Fibroblast of skin of right biceps (primary cell): ENCODE measurements around the gene STIP1.

Experiments
- DNase-seq: peaks from one replicate; pipeline ENCODE4 v3.0.0-alpha.2; 2013

STIP1 gene

DNA sequence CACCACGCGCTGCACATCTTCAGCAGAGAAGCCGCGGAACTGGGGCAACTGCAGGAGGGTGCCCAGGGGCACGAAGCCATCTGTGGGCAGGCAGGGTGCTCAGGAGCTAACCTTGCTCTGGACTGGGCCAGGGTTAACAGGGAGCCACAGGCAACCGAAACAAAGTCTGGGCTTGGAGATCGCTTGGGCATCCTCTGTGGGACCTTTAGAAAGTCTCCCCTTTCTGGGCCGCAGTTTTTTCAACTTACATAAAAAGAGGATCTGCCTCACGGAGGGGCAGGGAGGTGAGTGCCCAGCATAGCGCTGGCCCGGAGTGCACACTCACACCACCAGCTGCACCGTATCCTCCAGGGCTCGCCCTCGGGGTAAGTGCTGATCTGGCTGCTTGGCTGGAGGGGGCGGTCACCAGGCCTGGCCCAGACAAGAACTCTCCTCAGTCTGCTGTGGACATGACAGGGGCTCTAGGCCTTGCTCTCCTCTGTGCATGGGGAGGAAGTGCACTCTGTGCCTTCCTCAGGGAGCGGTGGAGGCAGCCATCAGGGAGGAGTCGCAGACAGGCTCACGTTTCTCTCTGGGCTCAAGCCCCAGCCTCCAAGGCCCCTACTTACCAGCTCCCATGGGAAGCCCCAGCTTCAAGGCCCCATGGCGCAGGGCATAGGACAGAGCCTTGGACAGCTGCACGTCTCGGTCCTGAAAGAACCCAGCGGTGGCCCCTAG lies 39.1 kb downstream of the STIP1 start:
- no peak for DNase-seq

DNA sequence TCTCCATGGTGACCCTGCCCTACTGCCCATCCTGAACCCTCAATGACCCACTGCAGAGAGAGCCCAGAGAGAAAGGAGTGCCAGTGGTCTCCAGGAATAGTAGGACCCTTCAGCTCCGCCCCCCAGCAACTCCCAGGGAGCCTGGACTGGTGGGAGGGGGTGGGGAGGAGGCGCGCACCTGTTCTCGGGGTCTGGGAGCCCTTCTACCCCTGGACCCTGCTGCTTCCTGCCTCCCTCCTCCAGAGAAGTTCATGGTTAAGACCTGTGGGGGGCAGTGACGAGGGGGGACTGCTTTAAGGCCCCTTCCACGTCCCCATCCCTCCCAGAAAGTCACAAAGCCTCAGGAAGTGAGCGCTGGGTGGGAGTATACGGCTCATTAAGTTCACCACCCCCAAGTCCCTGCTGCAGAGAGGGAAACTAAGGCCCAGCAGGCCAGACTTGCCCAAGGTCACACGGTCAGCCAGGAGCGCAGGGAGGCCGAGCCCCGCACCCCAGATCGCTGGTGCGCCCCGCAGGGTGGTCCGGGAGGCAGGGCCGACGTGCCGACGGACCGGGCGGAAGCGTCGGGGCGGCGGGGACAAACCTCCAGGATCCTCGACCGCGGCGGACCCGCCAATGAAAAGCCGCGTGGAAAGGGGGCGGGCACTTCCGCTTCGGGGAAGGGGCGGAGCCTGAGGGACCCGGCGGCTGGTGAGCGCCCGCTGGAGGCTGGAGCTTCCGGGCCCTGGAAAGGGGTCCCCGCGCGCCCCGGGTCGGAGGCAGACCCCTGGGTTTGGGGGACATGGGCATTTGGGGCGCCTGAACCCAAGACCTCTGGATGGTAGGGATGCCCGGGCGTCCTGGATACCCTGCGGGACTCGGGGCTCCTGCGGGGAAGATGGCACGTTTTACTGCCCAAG lies 39.9 kb downstream of the STIP1 start, which contains the start of the genes NUDT22 and TRPT1:
Gene NUDT22 (plus strand): TSS at position 667 of the 899 bp plus-strand sequence. CDS start 379 bp downstream, outside the sequence.
Gene TRPT1 (minus strand): TSS at position 579 of the 899 bp plus-strand sequence. CDS start 326 bp downstream, at position 253.
- peak; percentile 83 for DNase-seq

DNA sequence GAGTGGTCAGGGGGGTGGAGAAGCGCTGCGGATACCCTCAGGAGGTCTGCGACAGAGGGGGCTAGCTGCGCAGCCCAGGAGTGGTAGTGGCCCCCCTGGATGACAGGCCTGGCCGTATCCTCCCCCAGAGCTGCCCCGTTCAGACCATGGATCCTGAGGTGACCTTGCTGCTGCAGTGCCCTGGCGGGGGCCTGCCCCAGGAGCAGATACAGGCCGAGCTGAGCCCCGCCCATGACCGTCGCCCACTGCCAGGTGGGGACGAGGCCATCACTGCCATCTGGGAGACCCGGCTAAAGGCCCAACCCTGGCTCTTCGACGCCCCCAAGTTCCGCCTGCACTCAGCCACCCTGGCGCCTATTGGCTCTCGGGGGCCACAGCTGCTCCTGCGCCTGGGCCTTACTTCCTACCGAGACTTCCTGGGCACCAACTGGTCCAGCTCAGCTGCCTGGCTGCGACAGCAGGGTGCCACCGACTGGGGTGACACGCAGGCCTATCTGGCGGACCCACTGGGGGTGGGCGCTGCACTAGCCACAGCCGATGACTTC lies 40.6 kb downstream of the STIP1 start:
- no peak for DNase-seq

DNA sequence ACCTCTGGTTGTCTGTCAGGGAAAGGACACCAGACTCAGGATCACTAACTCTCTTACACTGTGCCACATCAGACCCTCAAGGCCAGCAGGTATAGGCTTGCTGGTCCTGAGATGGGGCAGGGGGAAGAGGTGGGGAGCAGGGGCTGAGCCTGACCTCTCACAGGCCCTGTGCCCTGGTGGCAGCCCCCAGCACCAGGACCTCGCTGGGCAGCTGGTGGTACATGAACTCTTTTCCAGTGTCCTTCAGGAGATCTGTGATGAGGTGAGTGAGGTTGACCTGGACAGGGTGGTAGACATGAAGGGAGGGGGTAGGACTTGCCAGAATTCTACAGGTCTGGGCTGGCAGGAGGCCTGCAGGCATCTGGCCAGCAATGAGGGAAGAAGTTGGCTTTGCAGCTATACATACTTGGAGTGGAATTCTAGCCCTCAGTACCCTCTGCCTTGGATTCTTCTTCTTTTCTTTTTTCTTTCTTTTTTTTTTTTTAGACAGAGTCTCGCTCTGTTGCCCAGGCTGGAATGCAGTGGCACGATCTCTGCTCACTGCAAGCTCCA lies 41.5 kb downstream of the STIP1 start:
- no peak for DNase-seq

DNA sequence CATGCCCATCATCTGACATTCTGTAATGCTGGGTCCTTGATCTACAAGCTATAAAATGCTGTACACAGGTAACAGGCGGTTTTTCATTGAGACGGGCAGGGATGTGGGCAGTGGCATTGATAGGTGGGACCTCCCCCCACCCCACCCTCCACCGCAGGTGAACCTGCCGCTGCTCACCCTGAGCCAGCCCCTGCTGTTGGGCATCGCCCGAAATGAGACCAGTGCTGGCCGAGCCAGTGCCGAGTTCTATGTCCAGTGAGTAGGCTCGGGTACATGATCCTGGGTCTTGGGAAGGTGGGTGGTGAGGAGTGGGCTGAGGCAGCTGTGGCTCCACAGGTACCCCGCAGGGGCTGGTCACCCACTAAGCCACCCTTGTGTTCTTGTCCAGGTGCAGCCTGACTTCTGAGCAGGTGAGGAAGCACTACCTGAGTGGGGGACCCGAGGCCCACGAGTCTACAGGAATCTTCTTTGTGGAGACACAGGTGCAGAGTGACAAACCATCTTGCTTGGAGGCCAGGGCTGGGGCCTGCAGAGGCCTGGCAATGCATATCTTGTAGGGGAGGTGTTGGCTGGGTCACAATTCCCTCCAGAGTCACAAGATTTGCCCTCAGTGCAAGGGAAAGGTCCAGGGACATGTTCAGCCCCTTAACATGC lies 43.2 kb downstream of the STIP1 start:
- no peak for DNase-seq

DNA sequence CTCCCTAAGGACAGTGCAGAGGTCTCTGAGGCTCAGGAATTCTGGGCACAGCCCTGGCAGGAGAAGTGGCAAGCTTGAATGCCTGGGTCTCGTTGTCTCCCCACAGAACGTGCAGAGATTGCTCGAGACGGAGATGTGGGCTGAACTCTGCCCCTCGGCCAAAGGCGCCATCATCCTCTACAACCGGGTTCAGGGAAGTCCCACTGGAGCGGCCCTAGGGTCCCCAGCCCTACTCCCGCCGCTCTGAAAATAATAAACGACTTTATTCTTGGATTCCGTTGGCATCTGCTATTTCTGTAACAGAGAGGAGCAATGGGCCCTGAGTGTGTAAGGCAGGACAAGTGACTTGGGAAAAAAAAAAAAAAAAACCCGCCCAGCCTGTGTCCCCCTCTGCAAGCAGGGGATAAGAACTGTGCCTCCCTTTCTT lies 43.8 kb downstream of the STIP1 start:
- no peak for DNase-seq

DNA sequence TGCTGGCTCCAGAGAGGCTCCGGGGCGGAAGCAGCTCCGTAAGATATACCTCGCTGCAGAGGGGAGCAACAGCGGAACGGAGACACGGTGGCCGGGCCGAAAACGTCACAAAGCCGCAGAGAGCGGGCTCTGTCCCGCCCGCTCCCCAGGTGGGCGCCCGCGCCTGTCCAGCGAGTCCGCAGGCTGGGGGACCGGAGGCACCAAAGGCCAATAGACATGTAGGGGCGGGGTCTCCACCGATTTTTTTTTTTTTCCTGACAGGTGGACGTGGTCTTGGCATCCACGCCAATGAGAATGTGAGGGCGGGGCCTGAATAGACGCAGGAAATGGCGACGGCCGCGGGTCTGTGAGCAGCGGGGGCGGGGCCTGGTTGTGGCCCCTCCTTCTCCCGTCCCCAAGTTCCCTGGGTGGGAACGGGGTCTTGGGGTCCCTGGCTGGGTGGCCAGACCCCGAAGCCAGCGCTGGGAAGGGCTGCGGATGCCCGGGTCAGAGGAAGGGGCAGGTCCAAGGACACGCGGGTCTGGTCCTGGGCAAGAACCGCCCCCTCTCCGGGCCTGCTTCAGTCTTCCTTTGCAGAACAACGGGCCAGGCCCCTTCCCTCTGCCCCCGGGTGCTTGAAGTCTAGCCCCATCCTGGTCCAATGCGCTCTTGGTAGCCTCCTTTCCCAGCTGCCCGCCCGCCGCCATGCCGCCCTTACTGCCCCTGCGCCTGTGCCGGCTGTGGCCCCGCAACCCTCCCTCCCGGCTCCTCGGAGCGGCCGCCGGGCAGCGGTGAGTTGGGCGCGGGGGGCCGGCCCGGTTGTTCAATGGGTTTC lies 44.4 kb downstream of the STIP1 start, which contains the start of gene DNAJC4:
Gene DNAJC4 (plus strand): TSS at position 378 of the 814 bp plus-strand sequence. CDS start 307 bp downstream, at position 685.
- DNase-seq: peak; percentile 87

DNA sequence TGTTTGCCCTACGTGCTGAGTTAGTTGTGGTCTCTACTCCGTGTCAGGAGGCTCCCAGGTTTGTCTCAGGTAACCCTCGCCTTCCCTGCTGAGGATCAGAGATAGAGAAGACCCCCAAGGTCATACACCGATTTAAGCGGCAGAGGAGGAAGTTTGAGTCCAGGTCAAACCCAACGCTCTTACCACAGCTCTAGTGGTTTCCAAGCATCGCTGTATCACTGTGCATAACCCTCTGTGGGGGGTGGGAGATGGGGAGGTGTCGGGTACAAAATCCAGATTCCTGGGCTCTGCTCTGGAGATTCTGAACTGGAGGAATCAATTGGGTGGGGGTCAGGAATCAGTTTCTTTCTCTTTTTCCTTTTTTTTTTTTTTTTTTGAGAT lies 45.0 kb downstream of the STIP1 start:
- no peak for DNase-seq

DNA sequence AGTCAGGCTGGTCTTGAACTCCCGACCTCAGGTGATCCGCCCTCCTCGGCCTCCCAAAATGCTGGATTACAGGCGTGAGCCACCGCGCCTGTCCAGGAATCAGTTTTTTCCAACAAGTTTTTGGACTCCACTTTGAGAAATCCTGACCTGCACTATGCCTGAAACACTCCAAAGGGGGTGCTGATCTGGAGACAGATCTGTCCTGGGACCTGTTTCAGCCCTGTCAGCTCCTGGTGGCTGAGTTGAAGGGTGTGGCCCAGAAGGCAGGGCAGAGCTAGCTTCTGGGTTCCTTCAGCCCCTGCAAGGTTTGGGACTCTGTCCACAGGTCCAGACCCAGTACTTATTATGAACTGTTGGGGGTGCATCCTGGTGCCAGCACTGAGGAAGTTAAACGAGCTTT lies 45.6 kb downstream of the STIP1 start:
- no peak for DNase-seq

DNA sequence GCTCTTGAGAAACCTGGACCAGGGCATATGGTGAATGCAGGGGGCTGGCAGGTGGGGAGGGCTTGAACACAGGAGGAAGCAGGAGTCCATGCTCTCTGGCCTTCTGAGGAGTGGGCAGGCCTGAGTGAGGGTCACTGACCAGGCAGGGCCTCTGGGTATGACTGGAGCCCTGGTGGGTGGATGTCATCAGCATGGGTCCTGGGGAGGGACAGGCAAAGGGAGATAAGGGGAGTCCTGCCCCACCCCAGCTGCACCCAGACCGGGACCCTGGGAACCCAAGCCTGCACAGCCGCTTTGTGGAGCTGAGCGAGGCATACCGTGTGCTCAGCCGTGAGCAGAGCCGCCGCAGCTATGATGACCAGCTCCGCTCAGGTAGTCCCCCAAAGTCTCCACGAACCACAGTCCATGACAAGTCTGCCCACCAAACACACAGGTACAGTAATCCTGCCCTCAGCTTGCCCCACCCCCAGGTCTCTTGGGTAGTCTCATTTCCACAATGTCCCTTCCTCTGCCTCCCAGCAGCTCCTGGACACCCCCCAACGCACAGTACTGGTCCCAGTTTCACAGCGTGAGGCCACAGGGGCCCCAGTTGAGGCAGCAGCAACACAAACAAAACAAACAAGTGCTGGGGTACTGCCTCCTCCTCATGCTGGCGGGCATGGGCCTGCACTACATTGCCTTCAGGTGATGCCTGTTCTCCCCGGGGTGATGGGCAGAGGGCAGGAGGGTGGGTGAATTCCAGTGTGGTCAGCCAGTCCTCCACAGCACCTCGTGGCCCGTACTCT lies 46.4 kb downstream of the STIP1 start:
- no peak for DNase-seq

DNA sequence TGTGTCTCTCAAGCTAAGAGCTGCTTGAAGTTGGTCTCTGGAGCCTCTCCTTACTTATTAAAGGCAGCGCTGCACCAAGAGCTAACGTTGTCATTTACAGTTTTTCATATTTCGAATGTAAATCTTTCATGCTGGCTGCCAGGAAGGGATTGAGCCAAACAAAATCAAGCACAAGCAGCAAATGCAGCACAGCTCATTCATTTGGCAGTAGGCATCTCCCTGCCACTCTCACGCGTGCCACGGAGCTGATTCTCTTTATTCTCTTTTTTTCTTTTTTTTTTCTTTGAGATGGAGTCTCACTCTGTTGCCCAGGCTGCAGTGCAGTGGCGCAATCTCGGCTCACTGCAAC lies 47.0 kb downstream of the STIP1 start:
- DNase-seq: no peak

DNA sequence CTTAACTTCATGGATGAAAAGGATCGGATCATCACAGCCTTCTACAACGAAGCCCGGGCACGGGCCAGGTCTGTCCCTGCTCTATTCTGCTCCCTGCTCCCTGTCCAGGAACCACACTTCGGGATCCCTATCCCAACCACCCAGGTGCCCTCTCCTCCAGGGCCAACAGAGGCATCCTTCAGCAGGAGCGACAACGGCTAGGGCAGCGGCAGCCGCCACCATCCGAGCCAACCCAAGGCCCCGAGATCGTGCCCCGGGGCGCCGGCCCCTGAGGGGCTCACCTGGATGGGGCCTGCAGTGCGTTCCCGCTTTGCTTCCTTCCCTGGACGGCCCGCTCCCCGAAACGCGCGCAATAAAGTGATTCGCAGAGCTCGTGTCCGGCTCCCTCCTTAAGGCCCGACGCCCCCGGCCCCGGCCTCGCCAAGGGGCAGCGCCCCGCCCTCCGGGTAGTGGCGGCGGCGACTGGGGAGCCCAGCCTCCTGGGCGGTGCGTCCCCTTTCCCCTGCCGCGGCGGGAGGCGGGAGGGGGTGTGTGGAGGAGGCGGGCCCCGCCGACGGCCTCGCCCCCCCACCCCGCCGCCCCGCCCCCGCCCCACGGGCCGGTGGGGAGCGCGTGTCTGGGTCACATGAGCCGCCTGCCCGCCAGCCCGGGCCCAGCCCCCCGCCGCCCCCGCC lies 48.1 kb downstream of the STIP1 start, which contains the start of gene VEGFB:
Gene VEGFB (plus strand): TSS at position 672 of the 674 bp plus-strand sequence. CDS start 250 bp downstream, outside the sequence.
- peak; percentile 65 for DNase-seq

DNA sequence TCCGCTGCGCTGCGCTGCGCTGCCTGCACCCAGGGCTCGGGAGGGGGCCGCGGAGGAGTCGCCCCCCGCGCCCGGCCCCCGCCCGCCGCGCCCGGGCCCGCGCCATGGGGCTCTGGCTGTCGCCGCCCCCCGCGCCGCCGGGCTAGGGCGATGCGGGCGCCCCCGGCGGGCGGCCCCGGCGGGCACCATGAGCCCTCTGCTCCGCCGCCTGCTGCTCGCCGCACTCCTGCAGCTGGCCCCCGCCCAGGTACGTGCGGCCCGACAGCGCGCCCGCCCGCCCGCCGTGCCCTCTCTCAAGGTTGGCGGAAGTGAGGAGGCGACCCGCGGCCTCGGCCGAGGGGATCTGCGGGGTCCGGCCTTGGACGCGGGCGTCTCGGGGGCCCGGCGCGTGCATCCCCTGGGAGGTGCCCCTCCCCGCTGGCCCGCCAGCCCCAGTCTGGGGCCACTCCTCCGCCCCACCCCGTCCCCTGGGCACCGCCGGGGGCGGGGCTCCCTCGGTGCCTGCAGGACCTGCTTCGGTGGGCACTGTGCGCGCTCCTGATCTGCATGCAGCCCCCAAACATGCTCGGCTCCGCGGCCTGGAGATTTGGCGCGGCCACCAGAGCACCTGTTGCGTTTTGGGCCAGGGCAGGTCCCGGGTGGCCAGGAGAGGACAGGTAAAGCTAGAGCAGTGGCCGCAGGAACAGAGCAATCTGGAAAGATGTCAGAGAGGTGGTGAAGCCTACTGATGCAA lies 48.8 kb downstream of the STIP1 start:
- DNase-seq: no peak

DNA sequence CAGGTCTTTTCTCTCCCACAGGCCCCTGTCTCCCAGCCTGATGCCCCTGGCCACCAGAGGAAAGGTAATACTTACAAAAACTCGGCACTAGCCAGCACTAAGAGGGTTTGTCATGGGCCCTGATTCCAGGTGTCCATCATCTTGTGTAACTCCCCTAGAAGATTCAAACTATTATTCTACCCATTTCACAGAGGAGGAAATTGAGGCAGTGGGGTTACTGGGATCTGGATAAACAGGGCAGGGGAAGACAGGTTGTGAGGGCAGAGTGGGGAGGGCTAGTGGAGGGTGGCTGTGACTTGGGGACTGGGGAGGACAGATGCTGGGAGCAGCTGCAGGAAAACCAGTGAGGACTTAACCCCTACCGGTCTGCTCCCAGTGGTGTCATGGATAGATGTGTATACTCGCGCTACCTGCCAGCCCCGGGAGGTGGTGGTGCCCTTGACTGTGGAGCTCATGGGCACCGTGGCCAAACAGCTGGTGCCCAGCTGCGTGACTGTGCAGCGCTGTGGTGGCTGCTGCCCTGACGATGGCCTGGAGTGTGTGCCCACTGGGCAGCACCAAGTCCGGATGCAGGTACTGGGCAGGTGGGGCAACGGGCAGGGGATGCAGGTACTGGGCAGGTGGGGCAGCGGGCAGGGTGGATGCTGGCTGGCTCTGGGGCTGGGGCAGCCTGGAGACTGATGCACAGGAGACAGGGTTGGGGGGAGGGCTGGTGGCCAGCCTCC lies 49.6 kb downstream of the STIP1 start:
- DNase-seq: no peak

DNA sequence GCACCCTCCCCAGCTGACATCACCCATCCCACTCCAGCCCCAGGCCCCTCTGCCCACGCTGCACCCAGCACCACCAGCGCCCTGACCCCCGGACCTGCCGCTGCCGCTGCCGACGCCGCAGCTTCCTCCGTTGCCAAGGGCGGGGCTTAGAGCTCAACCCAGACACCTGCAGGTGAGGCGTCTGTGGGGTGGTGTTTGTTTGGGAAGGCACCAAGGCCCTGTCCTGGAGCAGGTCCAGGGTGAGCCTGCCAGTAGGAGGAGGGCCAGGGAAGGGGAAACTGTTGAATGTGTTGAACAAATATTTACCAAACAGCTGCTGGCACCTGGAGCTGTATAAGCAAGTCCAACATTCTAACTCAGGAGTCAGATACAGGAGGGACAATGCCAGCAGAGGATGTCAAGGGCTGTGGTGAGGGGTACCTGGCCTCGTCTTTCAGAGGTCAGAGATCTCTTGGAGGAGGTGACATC lies 51.5 kb downstream of the STIP1 start:
- no peak for DNase-seq

DNA sequence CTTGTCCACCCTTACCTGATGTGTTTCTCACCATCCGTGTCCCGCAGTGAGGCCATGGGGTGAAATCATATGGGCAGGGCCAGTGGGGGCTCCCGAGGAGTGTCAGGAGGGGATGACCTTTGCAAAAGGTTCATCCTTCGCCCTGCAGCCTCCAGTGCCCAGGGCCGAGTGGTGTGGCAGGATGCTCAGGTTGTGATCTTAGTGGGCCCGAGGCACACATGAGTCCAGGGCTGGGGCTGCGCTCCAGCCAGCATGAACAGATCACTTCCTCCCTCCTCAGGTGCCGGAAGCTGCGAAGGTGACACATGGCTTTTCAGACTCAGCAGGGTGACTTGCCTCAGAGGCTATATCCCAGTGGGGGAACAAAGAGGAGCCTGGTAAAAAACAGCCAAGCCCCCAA lies 52.1 kb downstream of the STIP1 start:
- no peak for DNase-seq

DNA sequence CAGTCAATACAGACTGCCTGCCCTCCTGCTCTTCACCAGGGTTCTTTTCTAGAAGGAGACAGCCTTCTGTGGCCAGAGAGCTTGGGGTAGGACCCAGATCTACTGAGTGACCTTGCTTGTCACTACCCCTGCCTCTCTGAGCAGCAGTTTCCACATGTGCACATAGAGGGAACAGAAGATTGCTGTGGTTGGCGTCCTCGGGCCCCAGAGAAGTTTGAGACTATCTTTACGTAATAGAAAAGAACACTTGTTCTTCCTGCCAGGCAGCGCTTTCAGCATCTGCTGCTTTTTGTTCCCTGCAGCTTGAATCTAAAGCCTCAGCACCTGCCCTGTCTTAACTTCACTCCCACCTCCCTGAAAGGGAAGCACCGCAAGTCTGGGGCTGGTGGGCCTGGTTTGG lies 53.0 kb downstream of the STIP1 start:
- DNase-seq: no peak

DNA sequence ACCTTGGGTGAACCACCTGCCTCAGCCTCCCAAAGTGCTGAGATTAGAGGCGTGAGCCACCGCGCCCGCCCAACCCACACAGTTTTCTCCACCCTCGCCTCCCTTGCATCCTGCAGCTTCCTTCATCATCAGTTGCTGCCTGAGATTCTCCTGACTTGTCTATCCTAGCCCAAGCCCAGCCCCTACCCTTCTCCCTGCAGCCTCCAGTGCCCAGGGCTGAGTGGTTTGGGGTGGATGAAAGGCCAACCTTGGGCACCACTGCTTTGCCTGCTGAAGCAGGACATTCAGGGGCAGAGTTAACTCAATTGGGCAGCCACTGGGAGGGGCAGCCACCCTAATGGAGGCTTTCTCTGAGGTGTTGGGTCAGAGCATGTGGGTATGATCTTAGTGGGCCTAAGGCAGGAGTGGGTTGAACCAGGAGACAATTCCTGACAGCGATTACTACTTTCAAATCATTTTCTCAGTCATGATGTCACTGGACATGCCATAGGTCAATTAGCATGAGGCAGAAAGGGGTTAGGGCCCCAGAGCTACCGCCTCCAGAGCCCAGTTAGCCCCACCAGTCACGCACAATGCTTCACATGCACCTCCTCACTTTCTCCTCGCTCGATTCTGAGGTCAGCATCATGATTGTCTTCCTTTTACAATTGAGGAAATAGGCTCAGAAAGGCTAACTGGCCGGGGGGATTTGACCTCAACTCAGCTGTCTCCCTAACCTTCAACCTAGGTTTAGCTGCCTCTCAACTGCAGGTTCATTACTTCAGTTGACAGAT lies 53.9 kb downstream of the STIP1 start:
- DNase-seq: no peak
